CD4-positive, alpha-beta memory T cell (primary cell): ENCODE data around the gene ARHGEF16. TPM values are rescaled to one million over a fixed set of nuclear protein-coding genes. Genes with fewer than 3 reads are reported as not detected.

Source experiments
- CTCF ChIA-PET: fragments of 350-600 bp; sonication (Branson Sonifier 250); formaldehyde crosslinking; loops from one replicate; lab custom pipeline; 2021; ENCODE audit warnings: inconsistent platforms; ENCODE audit not compliant: partially characterized antibody; lab: Charles Lee
- POLR2A ChIA-PET: fragments of 350-600 bp; sonication (Branson Sonifier 250); formaldehyde crosslinking; loops from one replicate; lab custom pipeline; 2021; ENCODE audit not compliant: partially characterized antibody; lab: Charles Lee
- DNase-seq, 5 donors: peaks; one replicate each; pipeline versions ENCODE4 v3.0.0 to v3.0.0-alpha.2; 2020 to 2022; ENCODE audit warnings: mixed read lengths in 1 of 5
- H3K27ac ChIP-seq: one replicate; pipeline ENCODE4 v1.7.0; 2013; ENCODE audit warnings: low read depth, low read length
- H3K27me3 ChIP-seq: 2 replicates; pipeline ENCODE4 v1.7.0; 2013; ENCODE audit warnings: mild to moderate bottlenecking, low read length, moderate library complexity; ENCODE audit not compliant: insufficient read depth
- H3K36me3 ChIP-seq: 2 replicates; pipeline ENCODE4 v1.7.0; 2013; ENCODE audit warnings: mild to moderate bottlenecking, low read length, moderate library complexity; ENCODE audit not compliant: insufficient read depth
- H3K4me1 ChIP-seq: 2 replicates; pipeline ENCODE4 v1.7.0; 2013; ENCODE audit warnings: mild to moderate bottlenecking, low read length, moderate library complexity; ENCODE audit not compliant: insufficient read depth
- H3K4me3 ChIP-seq, 2 donors: one replicate each; pipeline ENCODE4 v1.7.0; 2013; ENCODE audit warnings: low read length in 2 of 2, mild to moderate bottlenecking in 1 of 2
- H3K9me3 ChIP-seq, 2 donors: one replicate each; pipeline ENCODE4 v1.7.0; 2013; ENCODE audit warnings: low read length in 2 of 2, control low read depth in 1 of 2; ENCODE audit not compliant: control insufficient read depth in 1 of 2
- H3K27ac Mint-ChIP-seq, 7 donors: one replicate each; pipeline ENCODE4 v1.8.0; 2020 to 2021; ENCODE audit warnings: mixed read lengths in 7 of 7, mild to moderate bottlenecking in 6 of 7, inconsistent platforms in 3 of 7, moderate library complexity in 3 of 7
- H3K27me3 Mint-ChIP-seq, 2 donors: one replicate each; pipeline ENCODE4 v1.8.0; 2020 to 2021; ENCODE audit warnings: mixed read lengths in 2 of 2
- H3K36me3 Mint-ChIP-seq, 2 donors: one replicate each; pipeline ENCODE4 v1.8.0; 2020 to 2021; ENCODE audit warnings: mixed read lengths in 2 of 2, inconsistent platforms in 1 of 2, mild to moderate bottlenecking in 1 of 2
- H3K4me1 Mint-ChIP-seq, 4 donors: one replicate each; pipeline ENCODE4 v1.8.0; 2020 to 2021; ENCODE audit warnings: mixed read lengths in 4 of 4, mild to moderate bottlenecking in 1 of 4
- H3K4me3 Mint-ChIP-seq, 8 donors: one replicate each; pipeline ENCODE4 v1.8.0; 2020 to 2021; ENCODE audit warnings: mixed read lengths in 8 of 8, mild to moderate bottlenecking in 7 of 8, moderate library complexity in 6 of 8, inconsistent platforms in 3 of 8
- H3K9me3 Mint-ChIP-seq, 8 donors: one replicate each; pipeline ENCODE4 v1.8.0; 2020 to 2021; ENCODE audit warnings: mixed read lengths in 8 of 8, mild to moderate bottlenecking in 5 of 8, inconsistent platforms in 3 of 8, moderate library complexity in 1 of 8
- intact Hi-C: fragments of 100-400 bp; cut with micrococcal nuclease; formaldehyde crosslinking; loops from one replicate; pipeline ENCODE4 v1.15.1; 2023
- polyA plus RNA-seq, 2 donors: library from polyadenylated mRNA; unstranded; fragments of 300-500 nt; fragmentation: Illumina TruSeq; gene quantifications; one replicate each; pipeline ENCODE4 v1.2.3, GENCODE V29; 2021
- total RNA-seq, 2 experiments: library from RNA; stranded (reverse); gene quantifications; one replicate each; pipeline ENCODE4 v1.2.3, GENCODE V29; 2021

ARHGEF16 gene
- total and polyA plus RNA-seq, 4 experiments from 2014 or later: 0.16 to 0.22 (median 0.20) TPM; not detected in 1

DNA sequence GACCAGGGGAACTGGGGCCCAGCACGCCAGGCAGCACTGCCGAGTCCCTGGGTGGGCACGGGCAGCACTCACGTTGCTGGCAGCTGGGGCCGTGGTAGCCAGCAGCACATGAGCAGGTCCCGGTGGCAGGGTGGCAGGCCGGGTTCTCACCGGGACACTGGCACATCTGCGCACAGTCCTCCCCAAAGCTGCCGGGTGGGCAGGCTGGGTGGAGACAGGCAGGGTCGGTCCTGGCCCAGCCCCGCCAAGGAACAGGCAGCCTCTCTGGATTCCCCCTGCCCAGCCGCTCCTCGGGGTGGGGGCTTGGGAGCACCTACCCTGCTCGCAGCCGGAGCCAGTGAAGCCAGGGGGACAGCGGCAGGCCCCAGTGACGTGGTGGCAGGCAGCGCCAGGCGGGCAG lies 42.5 kb downstream of the ARHGEF16 start:
- no peak overlapping the region for H3K4me3 Mint-ChIP-seq
- CTCF ChIA-PET: no interaction called here

GRCh38 chr1:3497521-3497920 lies 43.1 kb downstream of the ARHGEF16 start:
- Mint-ChIP-seq H3K27me3 (no peaks in the 10 kb centered on the region), H3K36me3 (no peaks in the 10 kb centered on the region), H3K9me3 (no peaks in the 10 kb centered on the region), H3K4me3 (no peak overlapping the region), H3K4me1 (no peaks in the 10 kb centered on the region), H3K27ac (peak overlapping the region in 1 of 7 donors; percentile 12)
- ChIA-PET CTCF (no interaction called here), POLR2A (no interaction called here)
- H3K36me3 ChIP-seq: no peaks in the 10 kb centered on the region
- H3K27ac ChIP-seq: no peak overlapping the region
- no peaks in the 10 kb centered on the region for H3K27me3 ChIP-seq
- no peak for DNase-seq
- H3K4me1 ChIP-seq: no peaks in the 10 kb centered on the region
- intact Hi-C loops: no loop called here
- H3K4me3 ChIP-seq: no peak overlapping the region
- H3K9me3 ChIP-seq: no peaks in the 10 kb centered on the region

More for the DNA sequence above, 42.5 kb downstream of the ARHGEF16 start:
- no peak for DNase-seq
- H3K9me3 ChIP-seq: no peaks in the 10 kb centered on the region
- no peaks in the 10 kb centered on the region for H3K27me3 ChIP-seq
- H3K4me3 ChIP-seq: no peak overlapping the region
- Mint-ChIP-seq H3K9me3 (no peaks in the 10 kb centered on the region), H3K27ac (no peak overlapping the region), H3K27me3 (no peaks in the 10 kb centered on the region), H3K36me3 (no peaks in the 10 kb centered on the region), H3K4me1 (peaks cover 0 to under 1% (median 0%) of the 10 kb centered on the region in 4 donors)
- intact Hi-C loops: no loop called here
- POLR2A ChIA-PET: no interaction called here
- H3K27ac ChIP-seq: no peak overlapping the region
- H3K36me3 ChIP-seq: no peaks in the 10 kb centered on the region
- H3K4me1 ChIP-seq: no peaks in the 10 kb centered on the region

DNA sequence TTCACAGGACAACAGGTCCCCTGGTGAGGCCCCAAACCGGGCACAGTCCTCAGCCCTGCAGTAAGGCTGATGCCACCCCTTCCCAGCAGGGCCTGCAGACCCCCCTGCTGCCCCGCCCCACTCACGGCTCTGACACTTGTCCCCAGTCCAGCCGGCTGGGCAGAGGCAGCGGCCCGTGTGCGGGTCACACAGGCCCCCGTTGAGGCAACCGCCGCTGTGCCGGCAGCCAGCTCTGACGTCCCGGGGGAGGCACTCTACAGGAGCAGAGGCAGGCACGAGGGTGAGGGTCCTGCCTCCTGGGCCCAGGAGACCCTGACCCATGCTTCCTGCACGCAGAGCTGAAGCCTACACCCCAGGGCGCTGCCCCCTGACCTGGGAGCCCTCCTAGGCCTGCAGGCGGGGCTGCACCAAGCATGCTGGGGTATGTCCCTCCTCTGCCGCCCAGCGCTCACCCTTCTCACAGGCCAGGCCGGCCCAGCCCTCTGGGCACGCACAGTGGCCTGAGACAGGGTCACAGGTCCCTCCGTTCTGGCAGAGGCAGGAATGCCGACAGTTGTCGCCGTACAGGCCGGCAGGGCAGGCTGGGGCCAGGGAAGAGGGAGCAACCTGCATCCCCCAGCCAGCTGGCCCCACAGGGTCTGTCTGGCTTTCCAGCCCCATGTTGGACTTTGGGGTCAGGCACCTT lies 43.9 kb downstream of the ARHGEF16 start:
- H3K27me3 ChIP-seq: no peaks in the 10 kb centered on the region
- intact Hi-C loops: no loop called here
- H3K27ac ChIP-seq: no peak overlapping the region
- DNase-seq: no peak
- Mint-ChIP-seq H3K4me3 (no peak overlapping the region), H3K36me3 (peaks cover 0 to 3% of the 10 kb centered on the region in 2 donors), H3K27me3 (no peaks in the 10 kb centered on the region), H3K9me3 (no peaks in the 10 kb centered on the region), H3K4me1 (no peaks in the 10 kb centered on the region), H3K27ac (no peak overlapping the region)
- H3K4me3 ChIP-seq: no peak overlapping the region
- ChIA-PET POLR2A (no interaction called here), CTCF (no interaction called here)
- H3K4me1 ChIP-seq: no peaks in the 10 kb centered on the region
- H3K36me3 ChIP-seq: no peaks in the 10 kb centered on the region
- H3K9me3 ChIP-seq: no peaks in the 10 kb centered on the region

DNA sequence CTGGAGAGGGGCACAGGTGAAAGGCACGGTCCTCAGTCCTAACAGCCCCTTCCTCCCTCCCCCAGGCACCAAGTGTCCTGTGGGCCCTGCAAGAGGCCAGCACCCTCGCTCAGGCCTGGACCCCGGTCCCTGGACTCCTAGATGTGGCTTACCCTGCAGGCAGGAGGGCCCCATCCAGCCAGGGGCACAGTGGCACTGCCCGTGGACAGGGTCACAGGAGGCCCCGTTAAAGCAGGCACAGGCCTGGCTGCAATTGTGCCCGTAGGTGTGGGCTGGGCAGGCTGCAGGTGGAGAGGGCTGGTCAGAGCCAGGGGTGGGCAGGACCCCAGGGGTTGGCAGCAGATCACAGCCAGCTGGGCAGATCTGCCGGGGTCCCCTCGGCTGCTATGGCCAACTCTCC lies 44.5 kb downstream of the ARHGEF16 start:
- H3K36me3 ChIP-seq: no peaks in the 10 kb centered on the region
- no peak overlapping the region for H3K4me3 ChIP-seq
- ChIA-PET CTCF (no interaction called here), POLR2A (no interaction called here)
- Mint-ChIP-seq H3K9me3 (no peaks in the 10 kb centered on the region), H3K4me1 (no peaks in the 10 kb centered on the region), H3K4me3 (no peak overlapping the region), H3K27ac (no peak overlapping the region), H3K27me3 (no peaks in the 10 kb centered on the region), H3K36me3 (peaks cover 0 to 5% of the 10 kb centered on the region in 2 donors)
- no peak overlapping the region for H3K27ac ChIP-seq
- no peaks in the 10 kb centered on the region for H3K27me3 ChIP-seq
- no peaks in the 10 kb centered on the region for H3K9me3 ChIP-seq
- H3K4me1 ChIP-seq: no peaks in the 10 kb centered on the region
- no peak for DNase-seq
- intact Hi-C loops: no loop called here

GRCh38 chr1:3499611-3500010 lies 45.1 kb downstream of the ARHGEF16 start:
- H3K36me3 ChIP-seq: no peaks in the 10 kb centered on the region
- H3K9me3 ChIP-seq: no peaks in the 10 kb centered on the region
- no peak overlapping the region for H3K27ac ChIP-seq
- Mint-ChIP-seq H3K9me3 (no peaks in the 10 kb centered on the region), H3K4me1 (no peaks in the 10 kb centered on the region), H3K27ac (no peak overlapping the region), H3K27me3 (no peaks in the 10 kb centered on the region), H3K36me3 (peaks cover 0 to 6% of the 10 kb centered on the region in 2 donors), H3K4me3 (no peak overlapping the region)
- no peaks in the 10 kb centered on the region for H3K4me1 ChIP-seq
- CTCF ChIA-PET: interaction anchor here (1.1 kb wide), 1 partner anchor 9 kb away, joined by 3 read pairs; no protein-coding TSS in a partner anchor
- POLR2A ChIA-PET: no interaction called here
- intact Hi-C loops: no loop called here
- no peak for DNase-seq
- H3K4me3 ChIP-seq: no peak overlapping the region
- H3K27me3 ChIP-seq: no peaks in the 10 kb centered on the region

GRCh38 chr1:3500265-3500835 lies 45.9 kb downstream of the ARHGEF16 start:
- DNase-seq: no peak
- Histone ChIP-seq H3K27ac (no peak overlapping the region), H3K27me3 (no peaks in the 10 kb centered on the region), H3K4me3 (no peak overlapping the region), H3K9me3 (no peaks in the 10 kb centered on the region), H3K4me1 (no peaks in the 10 kb centered on the region), H3K36me3 (no peaks in the 10 kb centered on the region)
- Mint-ChIP-seq H3K27me3 (no peaks in the 10 kb centered on the region), H3K4me3 (no peak overlapping the region), H3K36me3 (peaks cover 0 to 6% of the 10 kb centered on the region in 2 donors), H3K27ac (no peak overlapping the region), H3K9me3 (no peaks in the 10 kb centered on the region), H3K4me1 (no peaks in the 10 kb centered on the region)
- intact Hi-C loops: no loop called here
- ChIA-PET POLR2A (interaction anchor here (3.1 kb wide), 1 partner anchor 31 kb away, joined by 19 read pairs; no protein-coding TSS in a partner anchor), CTCF (interaction anchor here (1.1 kb wide), 1 partner anchor 10 kb away, joined by 3 read pairs; no protein-coding TSS in a partner anchor)

DNA sequence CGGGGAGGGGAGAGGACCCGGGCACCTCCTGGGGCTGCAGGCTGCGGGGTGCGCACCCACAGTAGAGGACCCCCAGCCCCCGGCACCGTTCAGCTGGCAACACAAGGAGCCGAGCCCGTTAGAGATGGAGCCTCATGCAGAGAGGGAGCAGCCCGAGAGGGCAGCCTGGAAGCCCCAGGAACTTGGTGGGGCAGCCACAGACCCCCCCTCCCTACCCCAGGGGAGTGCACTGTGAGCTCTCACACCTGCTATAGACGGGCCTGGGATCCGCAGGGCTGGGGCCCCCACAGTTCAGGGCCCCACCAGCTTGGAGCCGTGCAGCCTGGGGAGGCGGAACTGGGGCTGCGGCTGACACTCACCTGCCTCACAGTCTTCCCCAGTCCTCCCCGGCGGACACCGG lies 47.0 kb downstream of the ARHGEF16 start:
- ChIA-PET POLR2A (interaction anchor here (0.8 to 3.1 kb wide), 4 partner anchors 9 to 29 kb away, joined by 3 to 19 read pairs (median 4); no protein-coding TSS in a partner anchor), CTCF (no interaction called here)
- no peak overlapping the region for H3K4me3 Mint-ChIP-seq
- DNase-seq: no peak
- H3K4me1 Mint-ChIP-seq: no peaks in the 10 kb centered on the region
- Histone ChIP-seq H3K4me1 (no peaks in the 10 kb centered on the region), H3K36me3 (no peaks in the 10 kb centered on the region), H3K27ac (no peak overlapping the region), H3K9me3 (no peaks in the 10 kb centered on the region), H3K27me3 (no peaks in the 10 kb centered on the region), H3K4me3 (no peak overlapping the region)
- peaks cover 1 to 6% of the 10 kb centered on the region in 2 donors for H3K36me3 Mint-ChIP-seq
- no peak overlapping the region for H3K27ac Mint-ChIP-seq
- intact Hi-C loops: no loop called here
- no peaks in the 10 kb centered on the region for H3K9me3 Mint-ChIP-seq
- no peaks in the 10 kb centered on the region for H3K27me3 Mint-ChIP-seq
